GM21619 (cell line): Measurements from ENCODE around the gene IRF7.

ENCODE experiments used
- ATAC-seq: cut with Tn5 transposase; IDR thresholded peaks from one replicate; pipeline ENCODE4 v1.9.1; 2021; ENCODE audit not compliant: unreplicated experiment

IRF7 gene

DNA sequence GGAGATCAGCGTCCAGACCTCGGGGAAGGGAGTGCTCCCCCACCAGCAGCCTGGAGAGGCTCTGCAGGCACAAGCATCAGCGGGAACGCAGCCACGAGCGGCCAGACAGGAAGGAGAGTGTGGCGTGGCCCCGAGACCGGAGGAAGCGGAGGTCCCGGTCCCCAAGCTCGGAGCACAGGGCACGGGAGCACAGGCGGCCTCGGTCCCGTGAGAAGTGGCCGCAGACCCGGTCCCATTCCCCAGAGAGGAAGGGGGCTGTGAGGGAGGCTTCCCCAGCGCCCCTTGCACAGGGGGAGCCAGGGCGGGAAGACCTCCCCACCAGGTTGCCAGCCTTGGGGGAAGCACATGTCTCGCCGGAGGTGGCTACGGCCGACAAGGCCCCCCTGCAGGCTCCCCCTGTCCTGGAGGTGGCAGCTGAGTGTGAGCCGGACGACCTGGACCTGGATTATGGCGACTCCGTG lies 6.9 kb downstream of the IRF7 start:
- no peak for ATAC-seq

DNA sequence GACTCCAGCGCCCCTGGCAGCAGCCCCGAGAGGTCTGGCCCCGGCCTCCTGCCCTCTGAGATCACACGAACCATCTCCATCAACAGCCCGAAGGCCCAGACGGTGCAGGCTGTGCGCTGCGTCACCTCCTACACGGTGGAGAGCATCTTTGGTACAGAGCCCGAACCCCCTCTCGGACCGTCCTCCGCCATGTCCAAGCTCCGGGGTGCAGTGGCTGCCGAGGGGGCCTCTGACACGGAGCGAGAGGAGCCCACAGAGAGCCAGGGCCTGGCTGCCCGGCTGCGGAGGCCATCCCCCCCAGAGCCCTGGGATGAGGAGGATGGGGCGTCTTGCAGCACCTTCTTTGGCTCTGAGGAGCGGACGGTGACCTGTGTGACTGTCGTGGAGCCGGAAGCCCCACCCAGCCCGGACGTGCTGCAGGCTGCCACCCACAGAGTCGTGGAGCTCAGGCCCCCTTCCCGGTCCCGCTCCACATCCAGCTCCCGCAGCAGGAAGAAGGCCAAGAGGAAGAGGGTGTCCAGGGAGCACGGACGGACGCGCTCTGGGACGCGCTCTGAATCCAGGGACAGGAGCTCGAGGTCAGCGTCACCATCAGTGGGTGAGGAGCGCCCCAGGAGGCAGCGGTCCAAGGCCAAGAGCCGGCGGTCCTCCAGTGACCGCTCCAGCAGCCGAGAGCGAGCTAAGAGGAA lies 7.6 kb downstream of the IRF7 start:
- no peak for ATAC-seq

DNA sequence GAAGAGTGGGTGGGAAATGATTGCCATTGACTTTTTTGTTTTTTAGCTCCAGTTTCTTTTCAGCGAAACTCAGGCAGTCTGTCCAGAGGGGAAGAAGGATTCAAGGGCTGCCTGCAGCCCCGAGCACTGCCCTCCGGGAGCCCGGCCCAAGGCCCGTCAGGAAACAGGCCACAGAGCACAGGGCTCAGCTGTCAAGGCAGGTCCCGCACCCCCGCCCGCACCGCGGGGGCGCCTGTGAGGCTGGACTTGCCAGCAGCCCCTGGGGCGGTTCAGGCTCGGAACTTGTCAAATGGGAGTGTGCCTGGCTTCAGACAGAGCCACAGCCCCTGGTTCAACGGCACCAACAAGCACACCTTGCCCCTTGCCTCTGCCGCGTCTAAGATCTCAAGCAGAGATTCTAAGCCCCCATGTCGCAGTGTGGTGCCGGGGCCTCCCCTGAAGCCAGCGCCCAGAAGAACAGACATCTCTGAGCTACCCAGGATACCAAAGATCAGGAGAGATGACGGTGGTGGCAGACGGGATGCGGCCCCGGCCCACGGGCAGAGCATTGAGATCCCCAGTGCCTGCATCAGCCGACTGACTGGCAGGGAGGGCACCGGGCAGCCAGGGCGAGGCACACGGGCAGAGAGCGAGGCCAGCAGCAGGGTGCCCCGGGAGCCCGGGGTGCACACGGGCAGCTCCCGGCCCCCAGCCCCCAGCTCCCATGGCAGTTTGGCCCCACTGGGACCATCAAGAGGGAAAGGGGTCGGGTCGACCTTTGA lies 8.6 kb downstream of the IRF7 start:
- ATAC-seq: no peak

DNA sequence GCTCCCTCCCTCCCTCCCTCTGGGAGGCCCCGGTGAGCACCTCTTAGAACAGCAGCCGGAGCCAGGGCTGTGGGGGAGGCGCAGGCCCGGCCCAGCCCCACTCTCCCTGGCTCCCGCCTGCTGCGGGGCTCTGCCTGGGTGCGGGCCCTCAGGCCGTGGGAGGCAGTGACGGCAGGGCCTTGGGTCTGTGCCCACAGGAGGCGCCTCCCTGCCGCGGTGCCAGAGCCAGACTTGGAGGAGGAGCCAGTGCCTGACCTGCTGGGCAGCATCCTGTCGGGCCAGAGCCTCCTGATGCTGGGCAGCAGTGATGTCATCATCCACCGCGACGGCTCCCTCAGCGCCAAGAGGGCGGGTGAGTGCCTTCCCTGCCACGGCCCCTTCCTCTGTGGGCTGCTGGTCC lies 9.5 kb downstream of the IRF7 start:
- ATAC-seq: no peak

DNA sequence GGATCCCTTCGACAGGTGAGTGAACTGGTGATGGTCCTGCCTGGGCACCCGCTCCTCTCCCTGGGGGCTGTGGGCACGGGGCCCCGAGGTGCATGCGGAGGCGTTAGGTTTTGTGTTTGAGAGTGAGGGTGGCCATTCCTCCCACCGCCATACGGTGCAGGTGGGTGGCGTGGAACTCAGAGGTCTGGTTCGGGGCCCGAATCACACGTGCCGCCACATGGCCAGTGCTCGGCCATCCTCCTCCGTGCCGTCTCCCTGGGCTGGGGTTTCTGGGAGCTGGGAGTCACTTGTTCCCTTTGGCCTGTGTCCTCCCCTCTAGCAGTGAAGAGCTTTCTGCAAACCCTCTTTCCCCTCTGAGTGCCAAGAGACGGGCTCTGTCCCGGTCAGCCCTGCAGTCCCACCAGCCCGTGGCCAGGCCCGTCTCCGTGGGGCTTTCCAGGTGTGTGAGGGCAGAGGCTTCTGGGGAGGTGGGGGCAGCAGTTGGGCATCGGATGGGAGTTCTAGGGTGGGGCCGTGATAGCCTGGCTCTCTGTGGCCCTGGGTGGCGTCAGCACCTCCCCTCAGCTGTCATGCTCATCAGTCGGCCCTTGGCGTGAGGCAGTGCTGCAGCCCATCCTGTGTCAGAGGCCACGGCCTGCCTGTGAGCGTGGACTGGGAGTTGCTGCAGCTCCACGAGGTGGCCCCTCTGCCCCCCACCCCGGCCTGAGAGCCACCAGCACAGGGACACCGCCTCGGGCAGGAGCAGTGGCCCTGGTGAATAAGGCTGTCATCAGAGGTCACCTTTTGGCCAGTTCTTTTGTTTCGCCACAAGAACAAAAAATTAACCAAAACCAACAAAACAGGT lies 10.2 kb downstream of the IRF7 start:
- ATAC-seq: no peak

DNA sequence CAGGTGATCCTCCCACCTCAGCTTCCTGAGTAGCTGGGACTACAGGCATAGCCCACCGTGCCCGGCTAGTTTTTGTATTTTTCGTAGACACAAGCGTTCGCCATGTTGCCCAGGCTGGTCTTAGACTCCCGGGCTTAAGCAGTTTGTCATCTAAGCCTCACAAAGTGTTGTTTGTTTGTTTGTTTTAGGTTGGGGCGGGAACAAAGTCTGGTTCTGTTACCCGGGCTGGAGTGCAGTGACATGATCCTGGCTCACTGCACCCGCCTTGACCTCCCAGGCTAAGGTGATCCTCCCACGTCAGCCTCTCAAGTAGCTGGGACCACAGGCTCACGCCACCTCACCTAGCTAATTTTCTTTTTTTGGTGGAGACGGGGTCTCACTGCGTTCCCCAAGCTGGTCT lies 12.6 kb downstream of the IRF7 start:
- no peak for ATAC-seq

DNA sequence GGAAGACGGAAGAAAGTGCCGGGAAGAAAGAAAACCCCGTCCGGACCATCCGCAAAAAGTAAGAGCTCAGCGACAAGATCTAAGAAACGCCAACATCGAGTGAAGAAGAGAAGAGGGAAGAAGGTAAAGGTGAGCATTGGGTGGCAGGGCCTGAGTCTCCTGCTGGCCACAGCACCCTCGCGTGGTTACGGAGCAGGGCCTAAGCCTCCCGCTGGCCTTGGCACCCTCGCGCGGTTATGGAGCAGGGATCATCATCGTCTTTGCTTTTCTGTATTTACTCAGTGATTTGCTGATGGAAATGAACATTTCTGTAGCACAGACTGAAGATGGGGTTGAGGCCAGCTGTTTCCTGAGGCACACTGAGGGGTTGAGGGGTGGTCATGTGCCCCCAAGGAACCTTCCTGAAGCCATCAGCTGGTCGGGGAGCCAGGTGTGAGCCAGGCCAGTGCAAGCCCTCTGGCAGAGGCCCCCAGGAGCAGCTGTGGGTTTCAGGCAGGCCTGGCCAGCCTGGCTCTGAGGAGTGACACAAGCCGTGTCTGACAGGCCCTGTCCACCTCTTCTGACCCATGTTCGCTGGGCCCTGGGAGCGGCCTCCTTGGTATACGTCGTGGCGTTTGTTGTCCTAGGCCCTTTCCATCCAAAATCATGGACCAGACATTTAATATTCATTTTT lies 14.0 kb downstream of the IRF7 start:
- no peak for ATAC-seq

DNA sequence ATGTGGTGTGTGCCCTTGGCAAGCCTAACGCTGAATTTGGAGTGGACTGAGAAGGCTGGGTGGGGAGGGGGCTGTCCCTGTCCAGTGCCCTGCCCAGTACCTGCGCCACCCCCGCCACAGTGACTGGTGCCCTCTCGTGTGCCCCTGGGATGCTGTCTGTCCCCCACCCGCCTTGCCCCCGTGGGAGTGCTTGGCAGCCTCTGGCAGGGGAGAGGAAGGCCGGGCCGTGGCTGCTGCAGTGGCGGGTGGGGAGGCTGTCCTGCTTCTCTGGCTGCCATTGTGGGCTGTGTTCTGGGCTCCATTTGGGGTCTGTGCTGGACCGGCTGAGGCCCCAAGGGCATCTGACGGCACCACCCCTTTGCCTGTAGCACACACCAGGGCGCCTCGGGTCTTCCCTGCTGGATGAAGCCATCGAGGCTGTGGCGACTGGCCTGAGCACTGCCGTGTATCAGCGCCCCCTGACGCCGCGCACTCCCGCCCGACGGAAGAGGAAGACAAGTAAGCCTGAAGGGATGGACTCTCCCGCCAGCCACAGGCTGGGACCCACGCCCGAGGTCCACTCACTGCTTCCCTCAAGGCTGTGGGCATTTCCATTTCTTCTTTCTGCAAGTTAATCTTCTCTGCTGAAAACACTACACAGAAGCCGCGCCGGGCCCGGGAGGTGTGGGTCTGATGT lies 17.6 kb downstream of the IRF7 start:
- ATAC-seq: no peak

DNA sequence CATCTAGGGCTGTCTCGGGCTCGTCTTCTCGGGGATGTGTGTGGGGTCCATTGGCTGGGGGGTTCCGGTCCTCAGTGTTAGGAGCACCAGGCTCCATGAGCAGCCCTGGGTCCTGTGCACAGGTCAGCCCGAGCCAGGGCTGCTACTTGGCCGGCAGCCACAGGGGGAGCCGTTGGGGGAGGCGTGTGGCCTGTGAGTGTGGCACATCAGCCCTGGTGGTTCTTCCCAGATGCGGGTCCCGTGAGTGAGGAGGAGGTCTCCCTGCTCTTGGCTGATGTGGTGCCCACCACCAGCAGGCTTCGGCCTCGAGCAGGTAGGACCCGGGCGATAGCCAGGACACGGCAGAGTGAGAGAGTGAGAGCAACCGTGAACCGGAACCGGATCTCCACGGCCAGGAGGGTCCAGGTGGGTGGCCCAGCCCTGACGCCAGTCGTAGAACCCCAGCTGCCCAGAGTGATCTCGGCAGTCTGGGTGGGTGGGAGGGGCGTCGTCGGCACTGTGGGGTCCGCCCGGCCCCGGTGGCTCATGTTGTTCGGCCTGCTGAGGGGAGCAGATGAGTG lies 18.5 kb downstream of the IRF7 start:
- no peak for ATAC-seq

DNA sequence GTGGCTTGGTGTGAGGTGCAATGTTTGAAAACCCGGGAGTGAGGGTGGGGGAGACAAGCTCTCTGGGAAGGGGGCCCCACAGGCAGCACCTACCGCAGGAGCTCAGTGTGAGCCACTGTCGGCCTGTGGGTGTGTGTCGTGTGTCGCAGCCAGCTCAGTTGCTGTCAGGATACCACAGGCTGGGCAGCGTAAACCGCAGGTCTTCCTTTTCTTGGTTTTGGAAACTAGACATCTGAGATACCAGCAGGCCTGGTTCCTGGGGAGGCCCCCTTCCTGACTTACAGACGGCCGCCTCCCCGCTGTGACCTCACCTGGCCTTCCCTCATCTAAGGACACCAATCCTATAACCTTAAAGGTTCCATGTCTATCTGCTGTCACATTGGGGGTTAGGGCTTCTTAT lies 19.4 kb downstream of the IRF7 start:
- no peak for ATAC-seq

DNA sequence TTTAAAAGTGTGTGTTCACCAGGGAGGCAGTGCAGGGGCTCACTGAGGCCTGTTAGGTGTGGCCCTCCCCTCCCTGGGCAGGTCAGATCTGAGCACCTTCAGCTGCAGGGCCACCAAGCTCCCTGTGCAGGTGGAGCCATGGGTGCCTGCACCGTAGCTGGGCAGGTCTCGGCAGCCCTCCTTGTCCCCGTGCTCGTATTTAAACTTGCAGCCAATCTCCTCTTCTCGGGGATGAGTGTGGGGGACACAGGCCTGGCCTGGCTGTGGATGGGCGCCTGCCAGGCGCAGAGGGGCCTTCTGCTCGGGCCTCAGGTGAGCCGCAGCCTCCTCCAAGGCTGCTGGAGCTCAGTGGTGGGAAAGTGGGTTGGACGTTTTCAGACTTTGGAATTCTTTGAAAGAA lies 20.4 kb downstream of the IRF7 start:
- ATAC-seq: no peak

DNA sequence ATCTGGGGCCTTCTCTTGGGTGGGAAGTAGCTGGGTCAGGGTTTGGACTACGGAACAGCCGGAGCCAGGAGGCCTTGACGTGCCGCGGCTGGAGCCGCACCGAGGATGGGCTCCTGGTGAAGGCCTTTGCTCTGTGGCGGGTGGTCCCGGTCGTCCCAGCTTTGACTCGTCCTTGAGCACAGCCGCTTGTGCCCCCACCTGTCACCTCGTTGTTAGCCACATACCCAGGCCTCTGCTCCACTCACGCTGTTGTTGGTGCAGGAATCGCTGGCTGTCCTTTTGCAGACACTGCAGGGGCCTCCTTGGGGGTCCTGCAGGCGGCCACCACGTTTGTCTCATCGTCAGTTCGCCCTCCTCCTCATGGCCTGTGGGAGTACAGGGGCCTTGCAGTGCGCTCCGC lies 22.4 kb downstream of the IRF7 start:
- no peak for ATAC-seq

DNA sequence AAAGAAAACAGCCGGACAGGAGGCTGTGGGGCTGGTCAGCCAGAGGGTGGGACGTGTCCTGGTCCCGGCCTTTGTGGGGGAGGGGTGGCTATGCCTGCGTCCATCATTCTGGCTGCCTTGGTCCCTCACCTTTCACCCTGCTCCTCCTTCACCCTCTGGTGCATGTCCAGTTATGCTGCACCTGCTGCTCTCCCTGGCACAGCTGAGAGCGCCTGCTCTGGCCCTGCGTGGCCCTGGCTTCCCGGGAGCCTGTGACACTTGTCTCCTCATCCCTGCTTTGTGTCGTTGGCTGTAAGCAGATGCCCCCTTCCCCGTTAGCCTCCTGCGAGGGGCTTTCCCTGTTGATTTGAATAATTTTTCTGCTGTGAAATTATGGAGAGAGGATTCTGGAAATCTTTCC lies 22.8 kb downstream of the IRF7 start:
- ATAC-seq: no peak

DNA sequence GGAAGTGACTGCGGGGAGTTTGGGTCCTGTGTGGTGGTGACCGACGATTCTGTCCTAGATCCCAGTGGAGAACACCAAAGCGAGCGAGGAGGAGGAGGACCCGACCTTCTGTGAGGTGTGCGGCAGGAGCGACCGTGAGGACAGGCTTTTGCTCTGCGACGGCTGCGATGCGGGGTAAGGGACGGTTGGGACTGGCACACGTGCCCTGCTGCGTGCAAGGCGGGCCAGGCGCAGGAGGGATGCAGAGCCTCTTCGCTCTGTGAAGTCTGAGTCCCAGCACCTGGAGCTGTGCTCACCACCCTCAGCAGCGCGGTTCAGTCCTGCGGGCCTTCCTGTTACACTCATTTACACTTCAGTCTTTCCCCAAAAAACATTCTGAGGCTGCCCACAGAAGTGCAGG lies 23.2 kb downstream of the IRF7 start:
- no peak for ATAC-seq

DNA sequence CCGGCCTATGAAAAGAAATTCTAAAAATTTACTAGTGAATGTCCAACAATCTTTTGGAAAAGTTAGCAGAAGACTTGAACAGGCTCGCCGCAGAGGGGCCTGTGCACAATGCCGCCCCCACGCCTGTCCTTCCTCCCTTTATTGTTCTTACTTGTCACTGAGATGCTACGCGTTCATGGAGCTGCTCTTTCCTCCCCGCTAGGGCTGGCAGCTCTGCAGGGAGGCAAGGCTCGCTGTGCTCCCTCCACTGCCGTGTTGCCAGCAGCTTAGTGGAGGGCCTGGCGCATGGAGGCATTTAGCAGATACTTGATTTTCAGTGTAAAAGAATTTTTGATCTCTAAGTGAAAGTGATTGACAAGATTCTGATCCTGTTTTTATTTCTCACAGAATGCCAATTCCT lies 24.8 kb downstream of the IRF7 start:
- ATAC-seq: no peak

DNA sequence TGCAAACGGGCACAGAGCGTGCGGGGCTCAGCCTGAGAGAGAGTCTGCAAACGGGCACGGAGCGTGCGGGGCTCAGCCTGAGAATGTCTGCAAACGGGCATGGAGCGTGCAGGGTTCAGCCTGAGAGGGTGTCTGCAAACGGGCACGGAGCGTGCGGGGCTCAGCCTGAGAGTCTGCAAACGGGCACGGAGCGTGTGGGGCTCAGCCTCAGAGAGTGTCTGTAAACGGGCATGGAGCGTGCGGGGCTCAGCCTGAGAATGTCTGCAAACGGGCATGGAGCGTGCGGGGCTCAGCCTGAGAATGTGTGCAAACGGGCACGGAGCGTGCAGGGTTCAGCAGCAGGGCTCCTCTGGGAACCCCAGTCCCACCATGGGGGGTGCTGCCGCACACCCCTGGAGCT lies 26.0 kb downstream of the IRF7 start:
- no peak for ATAC-seq

DNA sequence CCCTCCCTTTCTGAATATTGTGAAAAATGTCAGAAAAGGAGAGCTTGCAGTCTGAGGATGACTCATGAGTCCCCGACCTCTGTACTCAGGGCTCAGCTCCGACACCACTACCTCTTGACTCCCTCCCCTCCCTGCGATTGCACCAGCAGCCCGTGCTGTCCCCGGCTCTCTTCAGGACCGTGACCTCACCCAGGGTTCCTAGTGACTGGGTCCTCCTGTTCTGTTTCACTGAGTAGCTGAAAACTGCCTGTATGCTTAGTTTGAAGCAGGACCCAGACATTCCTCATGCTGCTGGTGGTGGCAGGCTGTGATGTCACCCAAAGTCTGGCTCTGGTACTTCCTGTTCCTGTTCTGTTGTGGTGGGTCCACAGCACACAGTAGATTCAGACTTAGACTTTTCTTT lies 27.8 kb downstream of the IRF7 start:
- no peak for ATAC-seq

DNA sequence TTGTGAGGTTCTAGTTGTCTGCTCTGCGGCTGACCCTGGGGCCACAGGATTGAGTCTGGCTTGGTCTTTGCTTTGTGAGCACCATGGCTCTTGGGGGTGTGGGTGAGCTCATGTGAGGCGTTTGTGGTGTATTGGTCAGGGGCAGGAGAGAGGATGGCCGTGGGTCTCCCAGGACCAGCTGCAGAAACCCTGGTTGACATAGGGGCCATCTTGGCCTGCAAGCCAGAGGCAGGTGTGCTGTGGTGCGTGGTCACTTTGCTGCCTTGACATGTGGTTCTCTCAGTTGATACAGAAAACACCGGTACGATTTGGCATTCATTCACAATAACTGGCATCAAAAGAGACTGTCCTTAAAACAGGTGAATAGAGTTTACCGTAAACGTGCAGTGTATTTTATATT lies 28.2 kb downstream of the IRF7 start:
- no peak for ATAC-seq

DNA sequence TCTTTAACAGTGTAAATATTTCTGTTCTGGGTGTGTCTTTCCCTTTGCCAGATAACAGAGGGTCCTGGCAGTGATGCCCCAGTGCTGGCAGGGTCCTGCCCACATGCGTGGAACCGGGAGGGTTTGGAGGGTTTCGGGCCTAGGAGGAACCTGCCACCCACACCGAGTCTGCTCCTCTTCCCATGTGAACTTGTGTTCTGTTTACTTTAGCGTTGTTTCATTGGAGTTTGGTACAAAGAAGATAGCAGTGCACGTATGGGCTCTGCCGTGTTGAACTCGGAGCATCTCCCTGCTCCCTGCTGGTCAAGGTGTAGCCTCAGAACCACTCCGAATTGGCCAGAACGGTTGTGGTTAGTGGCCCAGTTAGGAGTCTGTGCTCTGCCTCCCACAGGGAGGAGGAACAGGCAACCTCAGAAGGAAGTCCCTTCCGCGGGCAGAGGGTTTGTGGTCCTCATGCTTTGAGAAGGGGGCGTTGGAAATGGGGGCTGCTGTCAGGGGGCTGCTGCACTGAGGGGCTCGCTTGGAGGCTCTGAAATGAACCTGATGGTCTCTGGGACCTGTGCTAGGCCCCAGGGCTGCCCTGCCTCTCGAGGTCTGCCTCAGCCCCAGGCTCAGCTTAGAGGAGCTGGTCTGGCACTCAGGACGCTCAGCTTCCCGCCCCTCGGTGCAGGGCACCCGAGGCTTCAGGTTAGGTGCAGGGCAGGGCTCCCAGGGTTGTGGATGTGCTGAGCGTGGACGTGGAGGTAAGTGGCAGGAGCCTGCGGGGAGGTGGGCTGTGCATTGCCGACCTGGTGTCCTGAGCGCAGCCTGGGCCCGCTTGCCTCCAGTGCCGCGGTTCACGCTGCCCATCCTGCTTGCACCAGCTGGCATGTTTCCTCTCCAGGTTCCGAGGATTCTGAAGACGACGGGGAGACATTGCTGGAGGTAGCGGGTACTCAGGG lies 29.1 kb downstream of the IRF7 start:
- no peak for ATAC-seq
